Bone marrow (tissue), 2 donors: Measurements from ENCODE around the gene TAF4.

Source experiments
- DNase-seq, 2 donors: peaks; one replicate each; lab custom pipeline; 2025; lab: John Stamatoyannopoulos, UW

The TAF4 gene

DNA sequence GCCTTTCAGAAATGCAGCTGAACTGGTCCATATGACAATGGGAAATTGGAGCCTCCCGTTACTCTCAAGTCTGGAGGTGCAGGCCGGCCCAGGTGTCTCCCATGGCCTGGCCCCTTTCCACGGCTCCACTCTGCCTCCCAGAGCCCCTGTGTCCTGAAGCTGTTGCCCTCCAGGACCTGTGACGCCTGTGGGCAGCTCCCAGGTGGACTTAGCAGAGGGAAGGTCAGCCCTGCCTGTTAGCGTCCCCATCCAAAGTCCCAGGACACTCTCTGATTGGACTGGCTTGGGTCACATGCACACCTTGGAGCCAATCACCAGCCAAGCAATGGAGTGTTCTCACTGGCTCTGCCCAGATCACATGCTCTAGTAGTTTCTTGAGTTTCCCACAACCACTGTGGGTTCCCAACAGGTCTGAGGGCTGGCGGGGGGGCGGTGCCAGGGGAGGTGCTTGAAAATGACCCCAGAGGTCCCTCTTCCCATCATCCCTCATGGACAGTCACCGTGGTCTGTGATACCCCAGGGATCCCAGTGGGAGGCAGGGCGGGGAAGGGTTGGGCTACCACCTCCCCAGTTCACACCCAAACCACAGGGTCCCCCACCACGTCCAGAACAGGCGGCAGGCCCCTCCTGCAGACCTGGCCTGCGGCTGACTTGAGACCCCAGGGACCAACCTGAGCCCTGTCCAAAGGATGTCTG lies 135.6 kb downstream of the TAF4 start:
- no peak for DNase-seq

DNA sequence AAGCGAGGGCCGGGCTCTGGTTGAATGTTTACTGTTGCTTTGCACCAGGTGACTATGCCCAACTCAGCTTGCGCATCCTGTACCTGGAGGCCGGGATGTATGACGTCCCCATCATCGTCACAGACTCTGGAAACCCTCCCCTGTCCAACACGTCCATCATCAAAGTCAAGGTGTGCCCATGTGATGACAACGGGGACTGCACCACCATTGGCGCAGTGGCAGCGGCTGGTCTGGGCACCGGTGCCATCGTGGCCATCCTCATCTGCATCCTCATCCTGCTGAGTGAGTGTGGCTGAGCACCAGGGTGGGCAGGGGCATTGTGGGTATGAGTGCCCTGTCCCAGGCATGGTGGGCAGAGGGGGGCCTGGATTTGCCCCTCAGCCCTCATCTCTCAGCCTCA lies 136.1 kb downstream of the TAF4 start:
- no peak for DNase-seq

DNA sequence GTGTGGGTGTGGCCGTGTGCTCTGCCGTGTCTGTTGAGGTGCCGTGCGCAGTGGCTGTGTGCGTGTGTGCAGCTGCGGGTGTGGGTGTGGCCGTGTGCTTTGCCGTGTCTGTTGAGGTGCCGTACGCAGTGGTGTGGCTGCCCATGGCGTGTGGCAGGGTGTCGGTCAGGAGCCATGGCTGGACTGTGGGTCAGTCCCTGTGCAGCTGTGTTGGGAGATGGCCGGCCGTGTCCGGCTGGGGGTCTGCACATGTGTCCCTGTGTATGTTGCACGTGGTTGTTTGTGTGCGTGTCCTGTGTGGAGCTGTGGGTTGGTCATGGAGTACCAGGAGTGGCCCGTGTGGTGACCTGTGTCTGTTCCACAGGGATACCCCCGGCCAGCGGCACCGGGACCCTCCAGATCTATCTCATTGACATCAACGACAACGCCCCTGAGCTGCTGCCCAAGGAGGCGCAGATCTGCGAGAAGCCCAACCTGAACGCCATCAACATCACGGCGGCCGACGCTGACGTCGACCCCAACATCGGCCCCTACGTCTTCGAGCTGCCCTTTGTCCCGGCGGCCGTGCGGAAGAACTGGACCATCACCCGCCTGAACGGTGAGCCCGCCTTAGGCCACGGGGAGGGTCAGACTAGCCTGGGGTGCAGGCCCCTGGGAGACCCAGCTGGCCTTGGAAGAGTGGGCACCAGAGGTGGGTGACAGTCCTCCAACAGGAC lies 137.7 kb downstream of the TAF4 start:
- no peak for DNase-seq

DNA sequence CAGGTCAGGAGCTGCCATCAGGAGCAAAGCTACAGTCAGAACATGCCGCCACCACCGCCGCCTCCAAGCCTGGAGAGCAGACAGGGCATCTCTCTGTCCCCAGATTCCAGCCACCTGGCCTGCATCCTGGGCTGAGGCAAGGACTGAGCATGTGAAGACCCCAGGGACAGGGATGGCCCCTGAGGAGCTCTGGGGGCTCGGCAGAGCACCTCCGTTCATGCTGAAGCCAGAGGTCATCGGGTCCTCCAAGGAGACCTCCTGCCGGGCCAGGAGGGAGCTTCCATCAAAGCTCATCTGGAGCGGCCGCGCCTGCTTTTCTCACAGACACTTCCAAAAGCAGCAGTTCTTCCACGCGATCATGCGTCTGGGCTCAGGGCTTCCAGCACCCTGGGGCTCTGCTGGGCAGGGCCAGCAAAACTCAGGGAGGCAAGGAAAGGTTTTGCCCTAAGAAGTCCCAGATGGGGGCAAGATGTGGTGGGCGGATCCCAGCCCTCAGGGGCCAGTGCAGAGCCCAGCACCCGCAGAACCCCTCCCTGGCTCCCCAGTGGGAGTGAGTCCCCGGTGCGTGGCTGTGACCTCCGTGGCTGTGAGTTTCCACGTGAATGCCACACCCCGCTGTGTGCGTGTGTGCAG lies 138.4 kb downstream of the TAF4 start:
- DNase-seq, result no peak

DNA sequence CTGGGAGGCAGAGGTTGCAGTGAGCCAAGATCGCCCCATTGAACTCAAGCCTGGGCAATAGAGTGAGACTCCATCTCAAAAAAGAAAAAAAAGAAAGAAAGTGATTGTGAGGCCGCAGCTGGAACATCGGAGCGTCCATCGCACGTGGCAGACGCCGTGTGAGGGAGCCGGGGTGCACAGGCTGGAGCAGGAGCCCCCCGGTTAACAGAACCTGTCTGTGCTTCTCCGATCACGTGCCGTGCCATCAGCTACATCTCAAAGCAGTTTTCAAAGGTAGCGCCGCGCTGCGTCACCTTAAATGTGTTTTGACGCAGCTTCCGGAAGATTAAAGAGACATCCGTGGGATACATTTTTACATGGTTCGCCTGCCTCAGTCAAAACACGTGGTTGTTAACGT lies 138.9 kb downstream of the TAF4 start:
- DNase-seq, result no peak

DNA sequence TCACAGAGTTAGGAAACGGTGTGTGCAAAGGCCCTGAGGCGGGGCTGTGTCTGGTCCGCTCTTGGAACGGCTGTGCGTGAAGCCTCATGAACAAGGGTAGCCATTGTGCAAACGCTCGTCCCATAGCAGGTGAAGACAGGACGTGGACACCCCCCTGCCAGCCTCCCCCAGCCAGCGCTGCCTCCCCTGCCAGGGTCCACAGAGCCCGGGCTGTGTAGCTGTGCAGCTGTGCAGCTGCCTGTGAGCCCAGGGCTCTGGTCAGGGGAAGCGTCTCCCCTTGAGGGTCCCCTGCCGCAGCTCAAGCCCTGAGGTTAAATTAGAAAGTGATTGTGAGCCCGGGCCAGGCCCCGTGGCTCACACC lies 139.4 kb downstream of the TAF4 start:
- DNase-seq, result no peak

DNA sequence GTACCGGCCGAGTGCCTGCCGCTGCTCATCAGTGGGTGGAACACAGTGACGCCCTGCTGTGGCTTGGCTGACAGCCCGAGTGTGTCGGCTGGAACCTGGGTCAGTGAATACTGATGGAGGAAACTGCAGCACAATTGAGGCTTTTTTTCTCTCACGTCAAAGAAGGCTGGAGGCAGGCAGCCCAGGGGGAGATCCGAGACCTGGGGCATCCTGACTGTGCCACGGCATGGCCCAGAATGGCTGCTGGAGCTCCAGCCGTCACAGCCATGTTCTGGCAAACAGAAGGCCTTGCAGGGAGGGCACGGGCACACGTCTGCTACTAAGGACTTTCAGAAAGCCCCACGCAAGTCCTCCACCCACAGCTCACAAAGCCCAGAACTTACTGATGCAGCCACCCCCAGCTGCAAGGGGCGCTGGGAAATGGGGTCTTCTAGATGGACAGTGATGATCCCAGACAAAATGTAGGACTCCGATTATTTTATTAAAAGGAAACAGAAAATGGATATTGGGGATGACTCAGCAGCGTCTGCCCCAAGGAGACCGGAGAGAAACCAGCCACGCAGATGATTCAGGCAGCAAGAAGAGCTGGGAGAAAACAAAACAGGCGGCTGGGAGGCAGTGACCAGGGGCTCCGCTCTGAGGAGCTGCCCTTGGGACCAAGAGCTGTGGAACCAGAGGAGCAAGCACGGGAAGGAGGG lies 140.0 kb downstream of the TAF4 start:
- no peak for DNase-seq

DNA sequence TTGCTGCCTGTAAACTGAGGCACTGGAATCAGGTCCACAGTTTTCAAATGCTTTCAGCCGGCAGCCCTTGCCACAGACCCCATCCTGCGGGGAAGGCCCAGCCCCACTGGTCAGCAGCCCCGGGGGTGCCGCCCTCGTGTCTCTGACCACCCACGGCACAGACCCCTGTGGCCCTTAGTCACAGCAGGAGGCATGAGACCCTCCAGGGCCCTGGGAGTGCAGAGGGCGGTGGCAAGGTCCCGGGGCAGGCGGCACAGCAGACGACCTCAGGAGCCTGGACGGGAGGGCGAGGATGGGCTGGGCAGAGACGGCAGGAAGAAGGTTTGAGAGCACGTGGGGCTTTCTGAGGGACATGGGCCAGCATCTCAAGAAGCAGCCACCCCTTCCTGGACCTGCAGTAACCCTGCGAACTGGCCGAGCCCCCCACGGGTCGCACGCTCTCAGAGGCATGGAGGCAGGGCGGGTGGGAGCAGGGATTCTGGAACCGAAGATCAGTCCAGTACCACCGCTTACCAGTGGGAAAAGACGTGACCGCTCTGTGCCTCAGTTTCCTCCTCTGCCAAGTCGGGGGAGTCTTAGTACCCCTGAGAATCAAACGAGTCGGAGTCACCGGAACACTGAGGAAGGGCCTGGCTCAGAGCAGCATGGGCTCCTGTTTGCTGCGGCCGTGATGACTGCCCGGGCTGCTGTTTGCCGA lies 140.7 kb downstream of the TAF4 start:
- DNase-seq, result no peak
